HG03135 (cell line): ENCODE measurements around the gene SMARCA4.
"Not testable (repeated sequence)": the region's sequence is repeated elsewhere in the genome, so short reads cannot be mapped to it uniquely, and the experiment has no call there.

Source experiments
- ATAC-seq: cut with Tn5 transposase; IDR thresholded peaks from one replicate; pipeline ENCODE4 v1.9.1; 2021; ENCODE audit warnings: mild to moderate bottlenecking, moderate library complexity; ENCODE audit not compliant: unreplicated experiment

SMARCA4 gene

GRCh38 chr19:10975374-10976130 lies 14.7 kb downstream of the SMARCA4 start:
- no peak for ATAC-seq

- no peak for ATAC-seq
Observed at GRCh38 chr19:10976131-10976892, 15.5 kb downstream of the SMARCA4 start.

GRCh38 chr19:10977742-10978092 lies 16.9 kb downstream of the SMARCA4 start:
- ATAC-seq = no peak

GRCh38 chr19:10979951-10980381 lies 19.1 kb downstream of the SMARCA4 start:
- no peak for ATAC-seq

GRCh38 chr19:10981252-10981895 lies 20.5 kb downstream of the SMARCA4 start:
- ATAC-seq = no peak

- ATAC-seq = no peak
Observed at GRCh38 chr19:10983026-10983425, 22.2 kb downstream of the SMARCA4 start.

GRCh38 chr19:10984166-10984735 lies 23.4 kb downstream of the SMARCA4 start:
- no peak for ATAC-seq

- no peak for ATAC-seq
Observed at GRCh38 chr19:10985502-10985901, 24.7 kb downstream of the SMARCA4 start.

GRCh38 chr19:10986301-10987127 lies 25.7 kb downstream of the SMARCA4 start:
- no peak for ATAC-seq

- no peak for ATAC-seq
Observed at GRCh38 chr19:10987571-10988297, 26.9 kb downstream of the SMARCA4 start.

- no peak for ATAC-seq
Observed at GRCh38 chr19:10988380-10988779, 27.6 kb downstream of the SMARCA4 start.

- no peak for ATAC-seq
Observed at GRCh38 chr19:10988921-10989320, 28.1 kb downstream of the SMARCA4 start.

- ATAC-seq = no peak
Observed at GRCh38 chr19:10991076-10991475, 30.2 kb downstream of the SMARCA4 start.

GRCh38 chr19:10991521-10992081 lies 30.8 kb downstream of the SMARCA4 start:
- ATAC-seq = no peak

GRCh38 chr19:10992174-10992573 lies 31.3 kb downstream of the SMARCA4 start:
- ATAC-seq = not testable (repeated sequence)

- ATAC-seq = no peak
Observed at GRCh38 chr19:10995926-10996600, 35.2 kb downstream of the SMARCA4 start.

GRCh38 chr19:10998045-10998533 lies 37.3 kb downstream of the SMARCA4 start:
- ATAC-seq = no peak

GRCh38 chr19:10998666-10999065 lies 37.8 kb downstream of the SMARCA4 start:
- no peak for ATAC-seq

GRCh38 chr19:11005521-11005920 lies 44.7 kb downstream of the SMARCA4 start:
- no peak for ATAC-seq
